Neural progenitor cell (in vitro differentiated cells): Measurements from ENCODE around the gene GMPR.

Experiments
- EZH2 ChIP-seq: fragments of 200-600 bp; sonication (generic); IDR thresholded peaks from 2 replicates; pipeline ENCODE4 v1.6.1; 2017; ENCODE audit warnings: antibody characterized with exemption, mild to moderate bottlenecking, moderate library complexity
- TF ChIP-seq, protein P1 (sequence below): fragments of 200-600 bp; sonication (generic); IDR thresholded peaks from 2 replicates; pipeline ENCODE4 v1.5.1; 2017; ENCODE audit warnings: antibody characterized with exemption, mild to moderate bottlenecking

DNA sequence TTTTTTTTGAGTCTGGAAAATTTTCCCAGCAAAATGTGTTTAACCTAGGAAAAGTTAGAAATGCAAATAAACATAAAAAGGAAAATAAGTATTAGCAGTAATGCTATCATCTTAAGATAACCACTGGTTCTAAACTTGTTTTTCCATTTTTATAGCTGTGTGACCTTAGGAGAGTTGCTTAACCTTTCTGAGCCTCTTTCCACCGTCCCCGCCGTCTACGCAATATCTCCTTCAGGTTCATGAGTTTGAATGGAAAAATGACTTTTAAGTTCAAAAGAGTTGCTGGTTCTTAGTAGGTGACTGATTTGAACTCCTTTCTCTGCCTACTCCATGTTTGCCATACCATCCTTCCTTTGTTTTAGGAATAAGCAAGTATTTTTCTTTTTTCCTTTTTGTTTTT, 44.0 kb downstream of the GMPR start:
- TF ChIP-seq, protein P1, sequence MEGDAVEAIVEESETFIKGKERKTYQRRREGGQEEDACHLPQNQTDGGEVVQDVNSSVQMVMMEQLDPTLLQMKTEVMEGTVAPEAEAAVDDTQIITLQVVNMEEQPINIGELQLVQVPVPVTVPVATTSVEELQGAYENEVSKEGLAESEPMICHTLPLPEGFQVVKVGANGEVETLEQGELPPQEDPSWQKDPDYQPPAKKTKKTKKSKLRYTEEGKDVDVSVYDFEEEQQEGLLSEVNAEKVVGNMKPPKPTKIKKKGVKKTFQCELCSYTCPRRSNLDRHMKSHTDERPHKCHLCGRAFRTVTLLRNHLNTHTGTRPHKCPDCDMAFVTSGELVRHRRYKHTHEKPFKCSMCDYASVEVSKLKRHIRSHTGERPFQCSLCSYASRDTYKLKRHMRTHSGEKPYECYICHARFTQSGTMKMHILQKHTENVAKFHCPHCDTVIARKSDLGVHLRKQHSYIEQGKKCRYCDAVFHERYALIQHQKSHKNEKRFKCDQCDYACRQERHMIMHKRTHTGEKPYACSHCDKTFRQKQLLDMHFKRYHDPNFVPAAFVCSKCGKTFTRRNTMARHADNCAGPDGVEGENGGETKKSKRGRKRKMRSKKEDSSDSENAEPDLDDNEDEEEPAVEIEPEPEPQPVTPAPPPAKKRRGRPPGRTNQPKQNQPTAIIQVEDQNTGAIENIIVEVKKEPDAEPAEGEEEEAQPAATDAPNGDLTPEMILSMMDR: no peak
- TF ChIP-seq EZH2: no peak
